H1 (cell line): Measurements from ENCODE around the gene MYH7.

Source experiments
- BACH1 ChIP-seq: IDR thresholded peaks from 2 replicates; pipeline ENCODE4 v1.6.1; 2012; ENCODE audit warnings: low read length, improper control_type of control experiment
- CTCF ChIP-seq, 3 experiments: IDR thresholded peaks; 1 replicate in 2 of 3; 2 replicates in 1 of 3; pipeline versions ENCODE4 v1.5.1 to v1.6.1; 2011; ENCODE audit warnings: low read length in 3 of 3, mild to moderate bottlenecking in 3 of 3, inconsistent platforms in 2 of 3, low read depth in 1 of 3, moderate library complexity in 1 of 3; ENCODE audit not compliant: insufficient read depth in 1 of 3; ENCODE audit errors: control extremely low read depth in 1 of 3
- RAD21 ChIP-seq, 2 experiments: IDR thresholded peaks in 1 of 2; conservative IDR thresholded peaks in 1 of 2; 2 replicates each; pipeline ENCODE4 v1.6.1; 2011; ENCODE audit warnings: low read depth in 2 of 2, low read length in 2 of 2, improper control_type of control experiment in 1 of 2, inconsistent platforms in 1 of 2, mild to moderate bottlenecking in 1 of 2, moderate library complexity in 1 of 2
- RNF2 ChIP-seq: fragments of 200-900, 300-1000 bp; sonication (generic); IDR thresholded peaks from 2 replicates; pipeline ENCODE4 v1.7.1; 2016; ENCODE audit warnings: borderline replicate concordance, low read depth, mild to moderate bottlenecking, antibody characterized with exemption, low read length; ENCODE audit not compliant: poor library complexity, severe bottlenecking; ENCODE audit errors: missing control alignments

- TF ChIP-seq BACH1 (no peak), RAD21 (IDR thresholded peaks at IDR 0.05 in 1 of 2, conservative IDR thresholded peaks at IDR 0.05 in 1 of 2; ENCODE audit: low read depth in 2 of 2, low read length in 2 of 2) (no peak), RNF2 (no peak), CTCF (IDR thresholded peaks at IDR 0.05; ENCODE audit: control extremely low read depth in 1 of 3, insufficient read depth in 1 of 3, low read depth in 1 of 3, low read length in 3 of 3) (no peak)
Observed at GRCh38 chr14:23408307-23408630, 27.2 kb downstream of the MYH7 start.
